ENCODE data around the gene ATP2C2.

- TF ChIP-seq EP300 (IDR thresholded peaks at IDR 0.05) = no peak
- no peak for TF ChIP-seq CTCF (IDR thresholded peaks at IDR 0.05)
These were observed 133.7 kb downstream of the ATP2C2 start for GRCh38 chr16:84502075-84502474.
